WTC11 (cell line): ENCODE measurements around the gene SQOR. TPM values are rescaled to one million over a fixed set of nuclear protein-coding genes. Genes with fewer than 3 reads are reported as not detected.

Experiments used
- ATAC-seq: fragments of 200-7000 bp; cut with Tn5 transposase; 2 replicates; pipeline ENCODE4 v1.10.0; 2021; ENCODE audit warnings: mild to moderate bottlenecking, moderate library complexity
- CTCF ChIA-PET: fragments of 300-600 bp; sonication (Branson Sonifier 250); formaldehyde crosslinking; loops from one replicate; lab custom pipeline; 2021; ENCODE audit warnings: antibody characterized with exemption; lab: Charles Lee
- POLR2A ChIA-PET: fragments of 350-600 bp; sonication (Branson Sonifier 250); formaldehyde crosslinking; loops from one replicate; lab custom pipeline; 2021; ENCODE audit warnings: antibody characterized with exemption; lab: Charles Lee
- DNase-seq: peaks from one replicate; pipeline ENCODE4 v3.0.0; 2021; ENCODE audit warnings: low spot score
- H3K27ac Mint-ChIP-seq: 2 replicates; pipeline ENCODE4 v1.8.0; 2021; ENCODE audit warnings: mixed read lengths
- H3K27me3 Mint-ChIP-seq: 2 replicates; pipeline ENCODE4 v1.8.0; 2021; ENCODE audit warnings: low read depth, mild to moderate bottlenecking, moderate library complexity, mixed read lengths
- H3K36me3 Mint-ChIP-seq: 2 replicates; pipeline ENCODE4 v1.8.0; 2021; ENCODE audit warnings: mixed read lengths
- H3K4me1 Mint-ChIP-seq: 2 replicates; pipeline ENCODE4 v1.8.0; 2022; ENCODE audit warnings: mixed read lengths
- H3K4me3 Mint-ChIP-seq: 2 replicates; pipeline ENCODE4 v1.8.0; 2021; ENCODE audit warnings: mild to moderate bottlenecking, moderate library complexity, mixed read lengths
- H3K9me3 Mint-ChIP-seq: 2 replicates; pipeline ENCODE4 v1.8.0; 2021; ENCODE audit warnings: mixed read lengths
- CREB1 ChIP-seq: sonication (generic); formaldehyde crosslinking; IDR thresholded peaks from 2 replicates; pipeline ENCODE4 v1.8.0; 2023; ENCODE audit warnings: mild to moderate bottlenecking, missing genetic modification reagents
- GRHL2 ChIP-seq: fragments of 250-450 bp; sonication (Bioruptor Pico); IDR thresholded peaks from 2 replicates; pipeline ENCODE4 v1.8.0; 2022; ENCODE audit warnings: mild to moderate bottlenecking, moderate library complexity; ENCODE audit not compliant: insufficient replicate concordance, severe bottlenecking
- GTF2I ChIP-seq: fragments of 250-450 bp; sonication (Bioruptor Pico); conservative IDR thresholded peaks from 2 replicates; pipeline ENCODE4 v1.4.0; 2021; ENCODE audit warnings: mild to moderate bottlenecking
- IRF2 ChIP-seq: sonication (generic); formaldehyde crosslinking; IDR thresholded peaks from 2 replicates; pipeline ENCODE4 v1.8.0; 2022; ENCODE audit warnings: low read depth, missing genetic modification reagents, borderline replicate concordance
- JUN ChIP-seq: sonication (generic); formaldehyde crosslinking; IDR thresholded peaks from 2 replicates; pipeline ENCODE4 v1.8.0; 2023; ENCODE audit warnings: mild to moderate bottlenecking, missing genetic modification reagents
- NFE2L1 ChIP-seq: sonication (generic); formaldehyde crosslinking; IDR thresholded peaks from 2 replicates; pipeline ENCODE4 v1.8.1; 2023; ENCODE audit warnings: missing genetic modification reagents
- PRDM15 ChIP-seq: sonication (generic); formaldehyde crosslinking; IDR thresholded peaks from 2 replicates; pipeline ENCODE4 v1.8.0; 2022; ENCODE audit warnings: missing genetic modification reagents
- SMAD3 ChIP-seq: sonication (generic); formaldehyde crosslinking; IDR thresholded peaks from 2 replicates; pipeline ENCODE4 v1.8.0; 2022; ENCODE audit warnings: missing genetic modification reagents, mild to moderate bottlenecking, borderline replicate concordance
- TCF7 ChIP-seq: sonication (generic); formaldehyde crosslinking; IDR thresholded peaks from 2 replicates; pipeline ENCODE4 v1.8.0; 2022; ENCODE audit warnings: mild to moderate bottlenecking, low read depth, missing genetic modification reagents, moderate library complexity
- TP53 ChIP-seq: sonication (generic); formaldehyde crosslinking; IDR thresholded peaks from 2 replicates; pipeline ENCODE4 v1.8.1; 2023; ENCODE audit warnings: mild to moderate bottlenecking, missing genetic modification reagents
- USF2 ChIP-seq: sonication (generic); formaldehyde crosslinking; IDR thresholded peaks from 2 replicates; pipeline ENCODE4 v1.8.1; 2023; ENCODE audit warnings: mild to moderate bottlenecking, missing genetic modification reagents, moderate library complexity
- ZNF138 ChIP-seq: sonication (generic); formaldehyde crosslinking; conservative IDR thresholded peaks from 2 replicates; pipeline ENCODE4 v1.8.1; 2022; ENCODE audit warnings: mild to moderate bottlenecking, moderate library complexity, missing genetic modification reagents
- ZNF263 ChIP-seq: sonication (generic); formaldehyde crosslinking; IDR thresholded peaks from 2 replicates; pipeline ENCODE4 v1.8.1; 2022; ENCODE audit warnings: low read depth, mild to moderate bottlenecking, moderate library complexity, missing genetic modification reagents
- ZNF416 ChIP-seq: fragments of 250-450 bp; sonication (Bioruptor Pico); IDR thresholded peaks from 2 replicates; pipeline ENCODE4 v1.9.0; 2021; ENCODE audit warnings: mild to moderate bottlenecking, inconsistent platforms
- ZNF425 ChIP-seq: fragments of 250-450 bp; sonication (Bioruptor Pico); conservative IDR thresholded peaks from 2 replicates; pipeline ENCODE4 v1.9.0; 2021; ENCODE audit warnings: mild to moderate bottlenecking
- total RNA-seq: library from RNA; stranded (reverse); gene quantifications from 3 replicates; pipeline ENCODE4 v1.2.3, GENCODE V29; 2021
- TF ChIP-seq, protein P1 (sequence below): fragments of 250-450 bp; sonication (Bioruptor Pico); IDR thresholded peaks from 2 replicates; pipeline ENCODE4 v2.1.2; 2022; ENCODE audit warnings: mild to moderate bottlenecking, moderate library complexity
- TF ChIP-seq, protein P2 (sequence below): sonication (generic); formaldehyde crosslinking; IDR thresholded peaks from 2 replicates; pipeline ENCODE4 v1.8.0; 2023; ENCODE audit warnings: mild to moderate bottlenecking, missing genetic modification reagents

Gene SQOR
- total RNA-seq, 1 experiment from 2014 or later = 0.72 TPM

- no peaks in the 10 kb centered on the region for H3K36me3 Mint-ChIP-seq
- no peak for DNase-seq
- H3K27me3 Mint-ChIP-seq = peaks cover 2% of the 10 kb centered on the region
- POLR2A ChIA-PET = interaction anchor here (0.7 to 0.8 kb wide), 2 partner anchors 36 to 226 kb away, joined by 3 to 8 read pairs; no protein-coding TSS in a partner anchor
- H3K27ac Mint-ChIP-seq = no peak overlapping the region
- no peak for TF ChIP-seq PRDM15 (CRISPR knock-in tag)
- TF ChIP-seq GRHL2 (CRISPR knock-in tag) = no peak
- TF ChIP-seq, protein P1, sequence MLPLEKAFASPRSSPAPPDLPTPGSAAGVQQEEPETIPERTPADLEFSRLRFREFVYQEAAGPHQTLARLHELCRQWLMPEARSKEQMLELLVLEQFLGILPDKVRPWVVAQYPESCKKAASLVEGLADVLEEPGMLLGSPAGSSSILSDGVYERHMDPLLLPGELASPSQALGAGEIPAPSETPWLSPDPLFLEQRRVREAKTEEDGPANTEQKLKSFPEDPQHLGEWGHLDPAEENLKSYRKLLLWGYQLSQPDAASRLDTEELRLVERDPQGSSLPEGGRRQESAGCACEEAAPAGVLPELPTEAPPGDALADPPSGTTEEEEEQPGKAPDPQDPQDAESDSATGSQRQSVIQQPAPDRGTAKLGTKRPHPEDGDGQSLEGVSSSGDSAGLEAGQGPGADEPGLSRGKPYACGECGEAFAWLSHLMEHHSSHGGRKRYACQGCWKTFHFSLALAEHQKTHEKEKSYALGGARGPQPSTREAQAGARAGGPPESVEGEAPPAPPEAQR (CRISPR knock-in tag) = no peak
- TF ChIP-seq TCF7 (CRISPR knock-in tag) = no peak
- TF ChIP-seq NFE2L1 (CRISPR knock-in tag) = no peak
- no peak for TF ChIP-seq JUN
- TF ChIP-seq, protein P2, sequence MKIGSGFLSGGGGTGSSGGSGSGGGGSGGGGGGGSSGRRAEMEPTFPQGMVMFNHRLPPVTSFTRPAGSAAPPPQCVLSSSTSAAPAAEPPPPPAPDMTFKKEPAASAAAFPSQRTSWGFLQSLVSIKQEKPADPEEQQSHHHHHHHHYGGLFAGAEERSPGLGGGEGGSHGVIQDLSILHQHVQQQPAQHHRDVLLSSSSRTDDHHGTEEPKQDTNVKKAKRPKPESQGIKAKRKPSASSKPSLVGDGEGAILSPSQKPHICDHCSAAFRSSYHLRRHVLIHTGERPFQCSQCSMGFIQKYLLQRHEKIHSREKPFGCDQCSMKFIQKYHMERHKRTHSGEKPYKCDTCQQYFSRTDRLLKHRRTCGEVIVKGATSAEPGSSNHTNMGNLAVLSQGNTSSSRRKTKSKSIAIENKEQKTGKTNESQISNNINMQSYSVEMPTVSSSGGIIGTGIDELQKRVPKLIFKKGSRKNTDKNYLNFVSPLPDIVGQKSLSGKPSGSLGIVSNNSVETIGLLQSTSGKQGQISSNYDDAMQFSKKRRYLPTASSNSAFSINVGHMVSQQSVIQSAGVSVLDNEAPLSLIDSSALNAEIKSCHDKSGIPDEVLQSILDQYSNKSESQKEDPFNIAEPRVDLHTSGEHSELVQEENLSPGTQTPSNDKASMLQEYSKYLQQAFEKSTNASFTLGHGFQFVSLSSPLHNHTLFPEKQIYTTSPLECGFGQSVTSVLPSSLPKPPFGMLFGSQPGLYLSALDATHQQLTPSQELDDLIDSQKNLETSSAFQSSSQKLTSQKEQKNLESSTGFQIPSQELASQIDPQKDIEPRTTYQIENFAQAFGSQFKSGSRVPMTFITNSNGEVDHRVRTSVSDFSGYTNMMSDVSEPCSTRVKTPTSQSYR (CRISPR knock-in tag) = no peak
- CTCF ChIA-PET = no interaction called here
- peaks cover 4% of the 10 kb centered on the region for H3K9me3 Mint-ChIP-seq
- no peak for ATAC-seq
- no peaks in the 10 kb centered on the region for H3K4me1 Mint-ChIP-seq
- no peak overlapping the region for H3K4me3 Mint-ChIP-seq
These were observed 33.6 kb downstream of the SQOR start for GRCh38 chr15:45668386-45668785.

DNA sequence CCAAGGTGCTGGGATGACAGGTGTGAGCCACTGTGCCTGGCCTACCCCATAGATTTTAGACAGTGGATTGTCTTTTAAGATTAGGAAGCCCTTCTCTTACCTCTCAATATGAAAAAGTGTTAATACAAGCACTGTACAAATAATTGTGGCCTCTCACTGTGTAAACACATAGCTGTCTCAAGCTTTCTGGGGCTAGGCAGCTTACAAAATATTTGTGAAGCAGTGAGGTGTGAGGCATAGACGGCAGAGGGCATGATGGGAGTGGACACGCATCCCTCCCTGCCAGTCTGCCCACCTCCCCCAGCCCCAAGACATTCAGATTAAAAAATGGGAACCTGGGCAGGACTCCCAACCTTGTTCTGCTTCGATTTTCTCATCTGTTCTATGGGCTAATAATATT lies 34.6 kb downstream of the SQOR start:
- no peak for DNase-seq
- POLR2A ChIA-PET = no interaction called here
- ATAC-seq = no peak
- Mint-ChIP-seq H3K27me3 (peaks cover 2% of the 10 kb centered on the region), H3K27ac (no peak overlapping the region), H3K4me1 (no peaks in the 10 kb centered on the region), H3K9me3 (peaks cover 4% of the 10 kb centered on the region)
- CTCF ChIA-PET = interaction anchor here (2.0 kb wide), 1 partner anchor 9 kb away, joined by 5 read pairs; no protein-coding TSS in a partner anchor
- TF ChIP-seq ZNF425 (CRISPR knock-in tag) (no peak), ZNF263 (CRISPR knock-in tag) (no peak), ZNF138 (CRISPR knock-in tag) (no peak), IRF2 (CRISPR knock-in tag) (no peak), PRDM15 (CRISPR knock-in tag) (no peak), GTF2I (CRISPR knock-in tag) (no peak), CREB1 (CRISPR knock-in tag) (no peak), TP53 (CRISPR knock-in tag) (no peak), SMAD3 (CRISPR knock-in tag) (no peak), ZNF416 (CRISPR knock-in tag) (no peak), USF2 (no peak)
- TF ChIP-seq, protein P1 (CRISPR knock-in tag) = no peak
- TF ChIP-seq, all 79 proteins: peak for 0
- Mint-ChIP-seq H3K4me3 (no peak overlapping the region), H3K36me3 (no peaks in the 10 kb centered on the region)
